IgD-negative memory B cell (primary cell): Measurements from ENCODE around the gene ADAMTS15. TPM values are rescaled to one million over a fixed set of nuclear protein-coding genes. Genes with fewer than 3 reads are reported as not detected.

Source experiments
- H3K27ac Mint-ChIP-seq, 3 donors: one replicate each; pipeline ENCODE4 v1.8.0; 2020 to 2022; ENCODE audit warnings: mild to moderate bottlenecking in 3 of 3, mixed read lengths in 3 of 3, moderate library complexity in 1 of 3
- H3K27me3 Mint-ChIP-seq: one replicate; pipeline ENCODE4 v1.8.0; 2021; ENCODE audit warnings: mixed read lengths
- H3K36me3 Mint-ChIP-seq: one replicate; pipeline ENCODE4 v1.8.0; 2020; ENCODE audit warnings: mild to moderate bottlenecking, mixed read lengths
- H3K4me1 Mint-ChIP-seq, 3 donors: one replicate each; pipeline ENCODE4 v1.8.0; 2020 to 2022; ENCODE audit warnings: mixed read lengths in 3 of 3, mild to moderate bottlenecking in 1 of 3
- H3K4me3 Mint-ChIP-seq, 4 donors: one replicate each; pipeline ENCODE4 v1.8.0; 2020 to 2022; ENCODE audit warnings: mild to moderate bottlenecking in 4 of 4, mixed read lengths in 4 of 4, moderate library complexity in 3 of 4
- H3K9me3 Mint-ChIP-seq, 3 donors: one replicate each; pipeline ENCODE4 v1.8.0; 2020 to 2021; ENCODE audit warnings: mixed read lengths in 3 of 3, mild to moderate bottlenecking in 1 of 3
- polyA plus RNA-seq: library from polyadenylated mRNA; unstranded; fragments of 300-500 nt; fragmentation: Illumina TruSeq; gene quantifications from one replicate; pipeline ENCODE4 v1.2.3, GENCODE V29; 2021

The ADAMTS15 gene
- polyA plus RNA-seq, 1 donor from 2014 or later = not detected

DNA sequence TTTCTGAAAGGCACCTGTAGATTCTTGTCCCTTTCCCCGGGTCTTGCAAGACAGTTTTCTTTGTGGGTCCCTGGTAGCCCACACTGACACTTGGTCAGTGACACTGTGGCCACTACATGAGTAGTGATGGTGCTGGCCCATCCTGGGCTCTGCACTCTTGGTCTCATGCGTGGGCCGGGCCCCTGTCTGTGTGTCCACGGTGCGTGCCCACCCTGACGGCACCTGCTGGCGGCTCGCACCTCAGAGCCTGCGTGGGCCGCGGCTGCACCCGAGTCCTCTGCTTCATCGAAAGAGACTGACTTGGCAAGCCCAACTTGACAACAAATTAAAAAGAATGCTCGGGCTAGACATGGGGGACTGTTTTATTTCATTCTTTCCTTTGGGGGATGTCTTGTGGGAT, 37.5 kb downstream of the ADAMTS15 start:
- Mint-ChIP-seq H3K9me3 (peaks cover 0 to 4% (median 0%) of the 10 kb centered on the region in 3 donors), H3K27ac (no peak overlapping the region), H3K4me1 (peaks cover 0 to 1% (median 0%) of the 10 kb centered on the region in 3 donors), H3K27me3 (peaks cover 2% of the 10 kb centered on the region), H3K4me3 (no peak overlapping the region), H3K36me3 (no peaks in the 10 kb centered on the region)

DNA sequence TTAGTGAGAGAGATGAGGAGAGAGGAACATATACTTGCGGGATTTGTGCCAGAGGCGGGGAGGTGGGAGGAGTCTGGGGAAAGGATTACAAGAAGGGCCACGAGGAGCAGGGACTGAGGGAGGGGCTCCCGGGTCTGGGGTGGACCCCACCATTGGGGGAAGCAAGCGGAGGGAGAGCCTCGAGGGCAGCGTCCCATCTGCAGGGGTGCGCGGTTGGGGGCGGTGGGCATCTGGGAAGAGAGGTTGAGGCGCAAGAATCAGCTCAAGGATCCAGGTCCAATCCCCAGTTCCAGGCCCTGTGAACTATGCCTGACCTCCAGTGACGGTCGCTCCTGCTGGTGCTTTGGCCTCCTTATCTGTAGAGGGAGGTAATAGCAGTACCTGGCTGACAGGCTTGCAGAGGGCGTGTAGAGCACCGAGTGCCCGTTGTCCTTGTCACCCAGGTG, 38.0 kb downstream of the ADAMTS15 start:
- H3K36me3 Mint-ChIP-seq = no peaks in the 10 kb centered on the region
- H3K4me1 Mint-ChIP-seq = peaks cover 0 to 1% (median 0%) of the 10 kb centered on the region in 3 donors
- H3K9me3 Mint-ChIP-seq = peaks cover 0 to 4% (median 0%) of the 10 kb centered on the region in 3 donors
- no peak overlapping the region for H3K4me3 Mint-ChIP-seq
- peaks cover 2% of the 10 kb centered on the region for H3K27me3 Mint-ChIP-seq
- no peak overlapping the region for H3K27ac Mint-ChIP-seq

DNA sequence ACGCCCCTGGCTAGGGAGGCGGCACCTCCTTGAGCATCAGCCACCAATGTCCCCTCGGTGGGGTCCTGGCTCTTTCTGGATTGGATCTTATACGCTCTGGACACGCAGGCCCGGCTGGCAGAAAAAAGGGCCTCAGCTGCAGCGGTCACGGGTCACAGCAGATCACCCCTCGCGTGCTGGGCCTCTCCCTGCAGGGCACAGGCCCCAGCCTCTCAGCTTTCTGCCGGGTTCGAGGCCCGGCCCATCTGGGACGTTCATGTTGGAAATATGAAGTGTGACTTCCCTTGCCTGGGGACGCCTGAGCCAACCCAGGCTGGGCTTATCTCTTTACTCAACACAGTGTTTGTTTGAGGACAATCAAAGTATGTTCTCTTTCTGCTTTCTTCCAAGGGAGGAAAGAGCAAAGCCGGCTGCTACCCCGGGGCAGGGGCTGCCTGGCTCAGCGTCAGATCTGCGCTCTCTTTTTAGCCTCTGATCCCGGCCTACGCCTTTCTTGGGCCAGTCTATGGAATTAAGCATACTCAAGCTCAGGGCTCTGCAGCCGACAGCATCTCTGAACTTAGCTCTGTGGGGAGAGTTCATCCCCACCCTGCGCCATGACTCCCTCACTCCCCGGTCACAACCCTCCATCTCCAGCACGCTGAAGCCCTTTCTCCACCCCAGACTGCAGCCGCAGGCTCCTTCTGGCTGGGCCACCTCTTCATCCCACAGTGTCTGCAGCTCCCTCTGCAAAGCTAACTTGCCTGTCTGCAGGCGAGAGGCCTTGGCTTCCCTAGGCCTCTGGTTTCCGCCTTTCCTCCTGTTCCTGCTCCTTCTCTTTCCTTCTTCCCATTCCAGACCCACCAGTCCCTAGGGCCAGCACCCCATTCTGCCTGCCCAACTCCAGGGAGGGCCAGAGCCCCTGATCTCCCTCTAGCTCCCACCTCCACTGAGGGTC, 38.8 kb downstream of the ADAMTS15 start:
- H3K27ac Mint-ChIP-seq = no peak overlapping the region
- H3K4me1 Mint-ChIP-seq = no peaks in the 10 kb centered on the region
- peaks cover 0 to 4% (median 0%) of the 10 kb centered on the region in 3 donors for H3K9me3 Mint-ChIP-seq
- peaks cover 2% of the 10 kb centered on the region for H3K27me3 Mint-ChIP-seq
- H3K36me3 Mint-ChIP-seq = peaks cover 3% of the 10 kb centered on the region
- no peak overlapping the region for H3K4me3 Mint-ChIP-seq

DNA sequence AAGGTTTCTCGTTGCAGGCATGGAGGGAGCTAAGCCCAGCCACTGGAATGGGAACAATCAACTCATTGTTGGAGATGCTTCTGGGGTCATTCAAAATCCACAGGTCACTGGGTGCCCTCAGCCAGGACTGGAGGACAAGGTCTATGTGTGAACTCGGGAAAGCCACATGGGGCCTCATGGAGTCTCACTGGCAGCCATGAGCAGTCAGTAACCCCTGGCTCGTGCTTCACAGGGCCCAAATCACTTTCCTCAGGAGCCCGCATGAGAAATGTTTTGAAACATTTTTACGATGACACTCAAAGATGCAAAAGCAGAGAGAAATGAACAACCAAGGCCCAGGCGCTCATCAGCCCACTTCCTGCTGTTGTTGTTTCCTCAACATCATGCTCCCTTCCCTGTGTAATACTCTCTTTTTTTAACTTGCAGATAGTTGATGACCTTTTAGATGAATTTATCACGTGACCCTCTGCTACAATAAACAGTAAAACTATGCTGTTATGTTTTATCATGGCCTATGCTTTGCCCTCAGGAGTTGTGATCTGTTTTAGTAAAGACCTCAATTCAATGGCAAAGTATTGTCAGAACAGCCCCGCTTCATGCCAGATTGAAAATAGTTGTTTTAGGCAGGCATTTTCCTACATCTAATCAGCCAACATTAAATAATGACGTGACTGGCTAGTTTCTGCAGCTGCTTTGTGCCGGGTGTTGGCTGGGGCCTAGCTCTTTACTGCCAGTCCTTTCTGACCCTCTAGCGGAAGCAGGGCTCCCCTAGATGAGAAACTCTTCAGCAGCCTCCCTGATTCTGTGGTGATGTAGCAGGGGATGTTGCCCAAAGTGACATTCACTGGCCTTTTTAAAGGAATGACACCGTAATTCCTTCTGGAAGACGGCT, 39.7 kb downstream of the ADAMTS15 start:
- Mint-ChIP-seq H3K27ac (no peak overlapping the region), H3K4me1 (no peaks in the 10 kb centered on the region), H3K27me3 (peaks cover 2% of the 10 kb centered on the region), H3K36me3 (peaks cover 5% of the 10 kb centered on the region), H3K4me3 (no peak overlapping the region), H3K9me3 (peaks cover 0 to 4% (median 0%) of the 10 kb centered on the region in 3 donors)

DNA sequence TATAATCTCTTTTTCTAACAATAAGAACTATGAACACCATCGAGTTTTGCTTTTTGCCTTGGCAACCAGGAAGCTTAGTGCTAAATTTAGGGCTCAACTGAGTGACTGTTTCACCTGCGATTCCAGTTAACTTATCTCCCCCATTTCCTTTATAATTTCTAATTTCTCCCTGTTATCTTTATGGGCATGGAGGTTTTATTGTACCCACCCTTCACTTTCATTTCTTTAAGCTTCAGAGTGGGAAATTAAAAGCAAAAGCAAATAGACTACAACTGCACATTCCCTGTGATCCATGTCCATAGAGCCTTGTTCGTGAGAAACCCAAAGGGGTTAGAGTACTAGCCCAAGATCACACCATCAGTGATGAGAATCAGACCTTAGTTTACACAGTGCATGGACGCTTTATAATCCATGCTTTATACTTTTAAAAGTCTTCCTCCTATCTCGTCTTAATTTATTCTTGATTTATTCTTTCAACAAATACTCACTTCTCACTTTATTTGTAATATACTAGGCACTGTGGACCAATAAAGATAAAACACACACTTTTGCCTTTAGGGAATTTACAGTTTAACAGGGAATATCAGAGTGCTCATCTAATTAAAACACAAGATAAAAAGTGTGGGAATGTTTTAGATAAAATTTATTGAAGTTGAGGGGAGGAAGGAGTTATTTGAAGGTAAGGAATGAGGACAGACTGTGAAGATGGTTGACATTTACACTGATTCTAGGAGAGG, 40.6 kb downstream of the ADAMTS15 start:
- peaks cover 5% of the 10 kb centered on the region for H3K36me3 Mint-ChIP-seq
- H3K27ac Mint-ChIP-seq = no peak overlapping the region
- H3K27me3 Mint-ChIP-seq = peaks cover 2% of the 10 kb centered on the region
- H3K4me1 Mint-ChIP-seq = no peaks in the 10 kb centered on the region
- H3K9me3 Mint-ChIP-seq = peaks cover 0 to 2% (median 0%) of the 10 kb centered on the region in 3 donors
- H3K4me3 Mint-ChIP-seq = no peak overlapping the region

DNA sequence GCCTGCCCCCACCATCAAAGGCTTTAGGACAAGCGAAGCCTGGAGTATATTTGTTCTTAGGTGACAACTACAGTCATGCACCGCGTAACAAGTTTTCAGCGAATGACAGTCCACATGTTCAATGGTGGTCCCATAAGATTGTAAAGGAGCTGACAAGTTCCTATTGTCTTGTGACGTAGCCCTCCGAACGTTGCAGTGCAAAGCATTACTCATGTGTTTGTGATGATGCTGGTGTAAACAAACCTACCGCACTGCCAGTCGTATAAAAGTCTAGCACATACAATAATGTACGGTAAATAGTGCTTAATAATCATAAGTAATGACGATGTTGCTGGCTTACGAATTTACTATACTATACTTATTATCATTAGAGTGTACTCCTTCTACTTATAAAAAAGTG, 41.3 kb downstream of the ADAMTS15 start:
- peaks cover 5% of the 10 kb centered on the region for H3K36me3 Mint-ChIP-seq
- no peaks in the 10 kb centered on the region for H3K4me1 Mint-ChIP-seq
- no peaks in the 10 kb centered on the region for H3K9me3 Mint-ChIP-seq
- H3K27ac Mint-ChIP-seq = no peak overlapping the region
- peaks cover 5% of the 10 kb centered on the region for H3K27me3 Mint-ChIP-seq
- no peak overlapping the region for H3K4me3 Mint-ChIP-seq

DNA sequence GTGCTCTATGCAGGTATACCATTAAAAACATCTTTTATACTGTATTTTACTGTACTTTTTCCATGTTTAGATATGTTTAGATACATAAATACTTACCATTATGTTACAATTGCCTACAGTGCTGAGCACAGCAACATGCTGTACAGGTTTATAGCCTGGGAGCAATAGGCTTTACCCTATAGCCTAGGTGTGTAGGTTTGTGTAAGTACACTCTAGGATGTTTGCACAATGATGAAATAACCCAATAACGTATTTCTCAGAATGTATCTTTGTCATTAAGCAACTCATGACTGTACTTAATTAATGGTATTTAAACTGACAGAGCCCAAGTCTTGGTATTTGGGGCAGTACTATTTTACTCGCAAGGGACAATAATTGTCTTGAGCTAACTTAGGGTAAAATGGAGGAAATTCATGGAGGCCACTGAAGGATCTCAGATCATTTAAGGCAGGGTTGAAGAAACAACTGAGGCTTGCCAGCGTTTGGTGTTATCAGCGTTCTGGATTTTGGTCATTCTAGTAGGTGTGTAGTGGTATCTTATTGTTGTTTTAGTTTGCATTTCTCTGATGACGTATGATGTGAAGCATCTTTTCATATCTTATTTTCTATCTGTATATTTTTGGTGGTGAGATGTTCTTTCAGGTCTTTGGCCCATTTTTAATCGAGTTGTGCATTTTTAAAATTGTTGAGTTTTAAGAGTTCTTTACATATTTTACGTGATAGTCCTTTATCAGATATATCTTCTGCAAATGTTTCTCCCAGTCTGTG, 42.4 kb downstream of the ADAMTS15 start:
- Mint-ChIP-seq H3K27me3 (peaks cover 5% of the 10 kb centered on the region), H3K9me3 (no peaks in the 10 kb centered on the region), H3K4me3 (no peak overlapping the region), H3K27ac (no peak overlapping the region), H3K36me3 (peaks cover 5% of the 10 kb centered on the region), H3K4me1 (no peaks in the 10 kb centered on the region)

DNA sequence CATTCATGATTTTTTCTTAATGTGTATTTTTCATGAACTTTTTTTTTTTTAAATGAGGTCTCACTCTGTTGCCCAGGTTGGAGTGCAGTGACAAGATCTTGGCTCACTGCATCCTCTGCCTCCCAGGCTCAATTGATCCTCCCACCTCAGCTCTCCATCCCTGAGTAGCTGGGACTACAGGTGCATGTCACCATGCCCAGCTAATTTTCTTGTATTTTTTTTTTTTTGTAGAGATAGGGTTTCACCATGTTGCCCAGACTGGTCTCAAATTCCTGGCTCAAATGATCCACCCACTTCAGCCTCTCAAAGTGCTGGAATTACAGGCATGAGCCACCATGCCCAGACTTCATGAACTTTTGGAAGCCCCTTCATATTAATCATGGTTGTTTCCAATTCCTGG, 49.7 kb downstream of the ADAMTS15 start:
- Mint-ChIP-seq H3K4me3 (peak overlapping the region in 1 of 4 donors; percentile 45), H3K9me3 (peaks cover 2 to 9% (median 4%) of the 10 kb centered on the region in 3 donors), H3K27me3 (peaks cover 3% of the 10 kb centered on the region), H3K4me1 (peaks cover 0 to 3% (median 0%) of the 10 kb centered on the region in 3 donors), H3K36me3 (no peaks in the 10 kb centered on the region), H3K27ac (no peak overlapping the region)

DNA sequence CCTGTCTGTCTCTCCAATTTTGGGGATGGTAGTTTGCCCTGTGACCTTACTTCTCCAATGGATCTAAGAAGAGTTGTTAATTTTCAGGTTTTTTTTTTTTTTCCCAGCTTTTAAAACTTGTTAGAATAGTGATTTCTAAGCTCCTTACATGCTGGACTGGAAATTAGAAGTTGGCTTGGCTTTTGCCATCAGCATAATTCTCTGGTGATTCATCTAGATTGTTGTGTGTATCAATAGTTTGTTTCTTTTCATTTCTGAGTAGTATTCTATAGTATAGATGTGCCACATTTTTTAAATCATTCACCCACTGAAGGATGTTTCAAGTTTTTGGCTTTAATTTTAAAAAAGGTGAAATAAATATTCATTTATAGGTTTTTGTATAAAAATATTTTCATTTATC, 51.4 kb downstream of the ADAMTS15 start:
- peaks cover 0 to 3% (median 0%) of the 10 kb centered on the region in 3 donors for H3K4me1 Mint-ChIP-seq
- peaks cover 4 to 21% (median 8%) of the 10 kb centered on the region in 3 donors for H3K9me3 Mint-ChIP-seq
- H3K27me3 Mint-ChIP-seq = peaks cover 1% of the 10 kb centered on the region
- no peaks in the 10 kb centered on the region for H3K36me3 Mint-ChIP-seq
- H3K27ac Mint-ChIP-seq = no peak overlapping the region
- H3K4me3 Mint-ChIP-seq = no peak overlapping the region

DNA sequence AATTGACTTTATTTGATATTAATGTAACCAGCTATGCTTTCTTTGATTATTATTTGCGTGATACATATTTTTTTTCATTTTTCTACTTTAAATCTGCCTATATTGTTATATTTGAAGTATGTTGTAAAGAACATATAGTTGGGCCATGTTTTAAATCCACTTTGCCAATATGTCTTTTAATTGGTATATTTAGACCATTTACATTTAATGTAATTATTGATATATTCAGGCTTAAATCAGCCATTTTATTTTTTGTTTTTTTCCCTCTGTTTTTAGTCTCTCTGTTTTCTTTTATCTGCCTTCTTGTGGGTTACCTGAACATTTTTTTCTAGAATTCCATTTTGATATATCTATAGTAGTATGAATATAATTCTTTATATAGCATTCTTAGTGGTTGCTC, 55.9 kb downstream of the ADAMTS15 start:
- Mint-ChIP-seq H3K4me3 (no peak overlapping the region), H3K27ac (no peak overlapping the region), H3K4me1 (no peaks in the 10 kb centered on the region), H3K27me3 (peaks cover 1% of the 10 kb centered on the region), H3K36me3 (no peaks in the 10 kb centered on the region), H3K9me3 (peaks cover 13 to 41% (median 25%) of the 10 kb centered on the region in 3 donors)

DNA sequence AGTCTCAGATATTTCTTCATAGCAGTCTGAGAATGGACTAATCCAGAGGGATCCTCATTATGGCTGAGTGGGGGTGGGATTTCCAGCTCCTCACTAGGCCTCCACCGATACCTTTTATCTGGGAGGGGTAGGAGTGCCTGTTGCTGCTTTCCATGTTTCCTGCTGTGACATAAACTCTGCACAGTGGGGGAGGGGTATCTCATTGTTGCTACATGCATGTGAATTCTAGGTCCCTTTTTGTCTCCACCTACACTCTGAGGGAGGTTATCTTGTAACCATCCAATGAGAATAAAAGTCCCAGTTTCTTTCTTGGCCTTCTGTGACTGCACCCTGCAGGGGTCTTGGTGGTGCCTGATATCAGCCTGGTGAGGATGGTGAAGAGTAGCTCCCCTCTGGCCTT, 60.5 kb downstream of the ADAMTS15 start:
- no peaks in the 10 kb centered on the region for H3K4me1 Mint-ChIP-seq
- no peaks in the 10 kb centered on the region for H3K36me3 Mint-ChIP-seq
- no peak overlapping the region for H3K27ac Mint-ChIP-seq
- no peak overlapping the region for H3K4me3 Mint-ChIP-seq
- peaks cover 7 to 35% (median 21%) of the 10 kb centered on the region in 3 donors for H3K9me3 Mint-ChIP-seq
- peaks cover 3% of the 10 kb centered on the region for H3K27me3 Mint-ChIP-seq

DNA sequence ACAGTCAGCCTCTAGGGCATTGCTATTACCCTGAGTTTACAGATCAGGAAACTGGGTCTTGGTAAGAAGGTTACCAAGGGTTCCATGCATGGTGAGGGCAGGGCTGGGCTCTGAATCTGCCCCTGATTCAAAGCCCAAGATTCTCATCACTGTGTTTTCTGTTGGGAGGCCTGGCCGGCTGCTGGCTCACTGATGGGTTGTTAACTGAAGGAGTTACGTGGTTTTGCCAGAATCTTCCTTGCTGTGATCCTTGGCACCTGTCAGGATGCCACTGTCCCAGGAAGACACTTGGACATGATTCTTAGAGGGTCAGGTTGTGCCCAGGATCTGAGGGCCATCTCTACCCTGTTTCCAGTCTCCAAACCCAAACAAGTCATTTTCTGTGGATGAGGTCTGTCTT, 61.5 kb downstream of the ADAMTS15 start:
- H3K27me3 Mint-ChIP-seq = peaks cover 4% of the 10 kb centered on the region
- no peak overlapping the region for H3K27ac Mint-ChIP-seq
- no peaks in the 10 kb centered on the region for H3K4me1 Mint-ChIP-seq
- no peaks in the 10 kb centered on the region for H3K36me3 Mint-ChIP-seq
- no peak overlapping the region for H3K4me3 Mint-ChIP-seq
- peaks cover 7 to 28% (median 21%) of the 10 kb centered on the region in 3 donors for H3K9me3 Mint-ChIP-seq

DNA sequence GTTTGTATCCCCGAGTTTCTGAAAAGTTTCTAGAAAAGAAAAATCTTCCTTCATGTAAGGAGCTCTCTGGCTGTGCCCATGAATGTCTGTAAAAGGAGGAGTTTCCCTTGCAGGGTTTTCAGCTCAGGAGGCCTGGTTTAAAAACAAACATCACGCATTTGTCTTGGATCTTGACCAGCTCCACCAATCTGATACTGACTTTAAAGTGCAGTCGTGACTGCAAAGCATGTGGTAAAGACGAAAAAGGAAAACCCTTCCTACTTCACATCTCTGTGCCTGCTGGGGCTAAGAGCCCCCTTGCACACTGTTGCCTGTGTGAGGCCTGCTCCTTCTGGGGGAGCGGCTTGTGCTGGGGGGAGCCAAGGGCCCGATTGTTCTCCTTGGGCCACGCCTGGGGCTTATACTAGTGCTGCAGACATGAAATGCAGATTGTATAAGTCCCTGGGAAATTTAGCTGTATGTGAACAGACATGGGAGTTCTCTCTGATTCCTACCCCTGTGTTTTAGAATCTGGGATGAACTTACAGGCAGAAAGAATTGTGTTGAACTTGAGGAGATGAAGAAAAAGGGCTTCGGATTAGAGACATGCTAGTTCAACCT, 62.1 kb downstream of the ADAMTS15 start:
- peaks cover 7 to 22% (median 19%) of the 10 kb centered on the region in 3 donors for H3K9me3 Mint-ChIP-seq
- peaks cover 8% of the 10 kb centered on the region for H3K27me3 Mint-ChIP-seq
- no peaks in the 10 kb centered on the region for H3K36me3 Mint-ChIP-seq
- H3K4me1 Mint-ChIP-seq = no peaks in the 10 kb centered on the region
- H3K27ac Mint-ChIP-seq = no peak overlapping the region
- H3K4me3 Mint-ChIP-seq = no peak overlapping the region
